ENCODE data around the gene POMGNT1.

The POMGNT1 gene

GRCh38 chr1:46206399-46206798 lies 8.2 kb upstream of the POMGNT1 start:
- DNase-seq = no peak

- DNase-seq = no peak
Measured at GRCh38 chr1:46205791-46206190, 7.6 kb upstream of the POMGNT1 start.

- no peak for DNase-seq
Measured at GRCh38 chr1:46205141-46205540, 6.9 kb upstream of the POMGNT1 start.

- DNase-seq = no peak
Measured at GRCh38 chr1:46204406-46204742, 6.1 kb upstream of the POMGNT1 start.

DNA sequence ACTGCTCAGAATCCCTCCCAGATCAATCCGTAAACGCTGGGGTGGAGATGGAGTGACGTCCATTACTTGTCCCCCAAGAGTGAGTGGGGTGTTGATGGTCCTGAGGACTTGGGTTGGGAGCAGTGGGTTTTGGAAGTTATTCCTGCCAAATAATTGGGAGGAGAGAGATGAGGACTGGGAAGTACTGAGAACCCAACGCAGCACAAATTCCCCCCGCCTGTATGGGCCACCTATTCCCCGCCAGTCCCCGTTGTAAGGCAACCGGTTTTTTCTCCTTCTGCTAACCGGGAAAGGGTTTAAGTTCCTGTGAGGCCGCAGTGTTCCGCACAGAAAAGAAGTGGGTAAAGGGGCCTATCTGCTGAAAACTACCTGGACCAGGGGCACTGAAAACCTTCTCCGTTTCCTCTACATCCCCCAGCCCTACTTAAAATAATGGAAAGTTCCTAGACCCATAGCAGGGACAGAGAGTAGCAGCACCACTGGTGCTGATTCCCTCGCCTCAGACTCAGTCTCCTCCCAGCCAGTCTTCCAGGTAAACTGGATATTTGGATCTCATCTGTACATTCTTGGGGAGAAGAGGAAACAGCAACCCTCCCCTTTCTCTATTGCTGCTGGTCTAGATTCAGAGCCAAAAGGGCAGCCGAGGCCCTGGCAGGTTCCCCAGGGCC lies 5.6 kb upstream of the POMGNT1 start:
- DNase-seq = no peak

DNA sequence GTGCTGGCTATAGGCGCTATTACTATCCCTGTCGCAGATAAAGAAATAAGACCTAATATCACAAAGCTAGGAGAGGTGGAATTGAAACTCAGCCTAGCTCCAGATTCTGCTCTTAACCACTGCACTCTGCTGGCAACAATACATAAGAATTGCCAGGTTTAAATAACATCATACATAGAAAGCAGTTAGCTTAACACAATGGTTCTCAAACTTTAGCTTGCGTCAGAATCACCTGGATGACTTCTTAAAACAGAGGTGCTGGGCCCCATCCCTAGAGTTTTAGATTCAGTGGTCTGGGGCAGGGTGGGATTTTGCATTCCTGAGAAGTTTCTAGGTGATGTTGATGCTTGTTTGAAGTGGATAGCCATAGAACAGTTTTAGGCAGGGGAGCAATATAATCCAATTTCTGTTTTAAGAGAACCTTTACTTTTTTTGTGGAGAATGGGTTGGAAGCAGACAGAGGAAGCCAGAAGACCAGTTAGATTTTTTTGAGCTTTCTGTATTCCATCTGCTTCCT lies 1.1 kb upstream of the POMGNT1 start:
- DNase-seq = no peak

- DNase-seq = no peak
Measured at GRCh38 chr1:46197560-46197963, 672 bp downstream of the POMGNT1 start.

GRCh38 chr1:46196609-46197008 lies 1.6 kb downstream of the POMGNT1 start:
- no peak for DNase-seq

- no peak for DNase-seq
Measured at GRCh38 chr1:46194641-46195193, 3.5 kb downstream of the POMGNT1 start.

DNA sequence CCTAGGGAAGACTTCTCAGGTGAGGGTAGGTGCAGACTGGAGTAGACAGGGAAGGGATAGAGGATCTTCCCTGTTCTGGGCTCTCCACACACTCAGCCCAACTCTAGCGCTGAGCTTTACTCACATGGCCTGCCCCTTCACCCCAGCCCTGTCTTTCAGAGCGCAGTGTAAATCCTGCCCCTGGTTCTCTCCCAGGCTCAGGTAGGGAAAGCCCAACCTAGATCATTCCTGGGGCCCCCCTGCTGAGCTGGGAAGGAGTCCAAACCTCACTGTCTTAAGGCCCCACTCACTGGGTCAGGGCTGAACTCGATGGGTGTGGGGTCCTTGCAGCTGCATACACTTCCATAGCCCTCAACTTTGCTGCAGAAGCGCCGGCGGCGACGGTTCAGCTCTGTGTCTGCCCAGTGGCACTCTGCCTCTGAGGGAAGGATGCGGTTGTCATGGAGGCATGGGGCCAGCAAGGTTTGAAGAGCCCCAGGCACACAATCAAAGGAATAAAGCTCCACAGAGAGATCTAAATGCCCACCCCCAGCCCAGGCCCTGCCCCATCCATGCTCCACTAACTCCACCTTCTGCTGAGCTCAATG lies 4.2 kb downstream of the POMGNT1 start:
- DNase-seq = no peak

DNA sequence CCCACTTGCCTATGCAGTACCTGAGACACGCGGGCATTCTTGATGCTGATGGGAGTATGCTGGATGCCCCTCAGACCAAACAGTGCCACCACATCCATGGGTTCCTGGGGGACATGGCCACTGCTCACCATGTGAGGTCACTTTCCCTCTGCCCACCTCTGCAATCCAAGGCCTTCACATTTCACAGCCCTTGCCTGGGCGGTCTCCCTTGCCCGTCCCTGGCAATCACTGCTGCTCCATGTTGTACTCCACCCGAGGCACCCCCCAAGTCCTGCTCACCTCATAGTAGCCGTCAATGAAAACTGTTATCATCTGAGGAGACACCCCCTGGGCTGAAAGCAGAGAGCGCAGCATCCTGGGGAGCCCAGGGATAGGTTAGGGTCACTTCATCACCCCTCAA lies 4.9 kb downstream of the POMGNT1 start:
- DNase-seq = no peak

GRCh38 chr1:46192171-46192570 lies 6.1 kb downstream of the POMGNT1 start:
- no peak for DNase-seq

GRCh38 chr1:46191033-46191701 lies 7.1 kb downstream of the POMGNT1 start:
- DNase-seq = no peak

GRCh38 chr1:46190539-46190938 lies 7.7 kb downstream of the POMGNT1 start:
- no peak for DNase-seq

DNA sequence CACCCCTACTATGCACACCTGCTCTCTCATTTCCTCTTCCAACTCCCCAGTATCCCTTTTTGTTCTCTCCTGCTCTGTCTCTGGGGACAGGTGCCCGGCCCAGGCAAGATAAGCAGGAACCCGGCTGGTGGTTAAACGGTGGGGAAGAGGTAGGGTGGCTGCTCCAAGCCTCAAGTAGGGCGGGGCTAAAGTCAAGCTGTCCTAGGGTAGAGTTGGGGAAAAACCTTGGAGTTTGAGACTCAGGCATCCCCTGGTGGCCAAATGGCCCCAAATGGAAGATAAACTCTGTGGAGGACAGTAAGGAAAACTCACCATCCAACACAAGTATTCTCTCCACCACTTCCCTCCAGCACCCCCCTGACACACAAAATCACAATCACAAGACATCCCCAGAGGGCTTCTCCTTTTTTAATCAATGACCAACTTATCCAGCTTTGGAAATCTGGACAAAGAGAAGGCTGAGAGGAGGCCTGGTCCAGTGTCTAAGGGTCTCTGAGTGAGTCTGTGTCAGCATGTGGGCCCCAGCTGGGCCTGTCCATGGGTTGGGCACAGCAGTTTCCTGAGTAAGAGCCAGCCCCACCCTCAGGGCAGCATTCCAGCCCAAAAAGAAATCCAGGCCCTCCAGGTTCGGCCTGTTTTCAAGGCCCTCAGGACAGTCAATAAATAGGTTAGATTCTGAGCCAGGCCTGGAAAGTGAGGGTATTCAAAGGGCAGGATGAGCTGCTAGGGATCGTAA lies 9.8 kb downstream of the POMGNT1 start:
- DNase-seq = no peak

- DNase-seq = no peak
Measured at GRCh38 chr1:46187106-46187869, 10.9 kb downstream of the POMGNT1 start.

- no peak for DNase-seq
Measured at GRCh38 chr1:46186076-46186475, 12.2 kb downstream of the POMGNT1 start.

DNA sequence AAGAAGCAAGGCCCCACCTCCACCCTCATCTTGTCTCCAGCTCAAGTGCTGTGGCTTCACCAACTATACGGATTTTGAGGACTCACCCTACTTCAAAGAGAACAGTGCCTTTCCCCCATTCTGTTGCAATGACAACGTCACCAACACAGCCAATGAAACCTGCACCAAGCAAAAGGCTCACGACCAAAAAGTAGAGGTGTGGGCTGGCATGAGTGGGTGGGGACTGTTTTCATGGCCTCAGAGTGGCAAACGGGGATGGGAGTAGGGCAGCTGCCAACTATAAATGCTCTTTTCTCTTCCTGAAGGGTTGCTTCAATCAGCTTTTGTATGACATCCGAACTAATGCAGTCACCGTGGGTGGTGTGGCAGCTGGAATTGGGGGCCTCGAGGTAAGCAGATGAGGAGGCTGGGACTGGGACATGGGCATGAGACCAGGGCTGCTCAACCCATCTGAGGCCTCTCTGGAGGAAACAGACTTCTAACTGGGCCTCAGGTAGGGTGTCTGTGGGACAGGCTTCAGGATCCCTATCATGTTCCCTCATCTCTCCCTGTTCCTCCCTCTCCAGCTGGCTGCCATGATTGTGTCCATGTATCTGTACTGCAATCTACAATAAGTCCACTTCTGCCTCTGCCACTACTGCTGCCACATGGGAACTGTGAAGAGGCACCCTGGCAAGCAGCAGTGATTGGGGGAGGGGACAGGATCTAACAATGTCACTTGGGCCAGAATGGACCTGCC lies 13.1 kb downstream of the POMGNT1 start:
- peak; percentile 79 for DNase-seq

DNA sequence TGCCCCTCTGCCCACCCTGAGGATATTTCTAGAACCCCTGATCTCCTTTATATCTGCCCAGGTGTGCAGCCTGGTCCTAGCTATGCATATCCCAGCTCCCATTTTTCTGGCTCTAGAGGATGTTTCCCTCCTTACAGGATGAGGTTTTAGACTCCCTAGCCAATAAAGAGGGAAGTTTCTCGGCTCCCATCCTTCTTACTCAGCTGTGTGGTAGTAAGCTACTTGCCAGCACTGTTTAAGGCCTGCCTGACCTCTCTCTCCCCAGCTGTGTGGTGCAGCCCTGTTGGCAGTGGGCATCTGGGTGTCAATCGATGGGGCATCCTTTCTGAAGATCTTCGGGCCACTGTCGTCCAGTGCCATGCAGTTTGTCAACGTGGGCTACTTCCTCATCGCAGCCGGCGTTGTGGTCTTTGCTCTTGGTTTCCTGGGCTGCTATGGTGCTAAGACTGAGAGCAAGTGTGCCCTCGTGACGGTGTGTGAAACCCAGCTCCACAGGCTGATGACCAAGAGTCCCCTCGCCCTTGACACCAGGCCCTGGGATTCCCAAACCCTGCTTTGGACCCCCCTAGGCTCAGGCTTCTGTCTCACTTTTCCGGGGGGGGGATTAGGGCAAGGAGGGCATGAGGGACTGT lies 14.2 kb downstream of the POMGNT1 start:
- DNase-seq = no peak

GRCh38 chr1:46183079-46183847 lies 15.0 kb downstream of the POMGNT1 start:
- no peak for DNase-seq
